Endothelial cell (in vitro differentiated cells): ENCODE data around the gene SORBS1. TPM values are rescaled to one million over a fixed set of nuclear protein-coding genes. Genes with fewer than 3 reads are reported as not detected.

ENCODE experiments used
- DNase-seq: peaks from one replicate; pipeline ENCODE4 v3.0.0; 2021; ENCODE audit warnings: low spot score
- H3K27ac Mint-ChIP-seq: one replicate; pipeline ENCODE4 v1.8.0; 2021; ENCODE audit warnings: mixed read lengths, inconsistent platforms; ENCODE audit not compliant: unreplicated experiment
- H3K27me3 Mint-ChIP-seq: one replicate; pipeline ENCODE4 v1.8.0; 2021; ENCODE audit warnings: mild to moderate bottlenecking, moderate library complexity, mixed read lengths, inconsistent platforms; ENCODE audit not compliant: unreplicated experiment
- H3K36me3 Mint-ChIP-seq: one replicate; pipeline ENCODE4 v1.8.0; 2021; ENCODE audit warnings: mild to moderate bottlenecking, low read depth, mixed read lengths, inconsistent platforms; ENCODE audit not compliant: unreplicated experiment
- H3K4me1 Mint-ChIP-seq: one replicate; pipeline ENCODE4 v1.8.0; 2021; ENCODE audit warnings: mild to moderate bottlenecking, mixed read lengths, inconsistent platforms; ENCODE audit not compliant: unreplicated experiment
- H3K4me3 Mint-ChIP-seq: one replicate; pipeline ENCODE4 v1.8.0; 2021; ENCODE audit warnings: mild to moderate bottlenecking, mixed read lengths, inconsistent platforms; ENCODE audit not compliant: unreplicated experiment
- H3K9me3 Mint-ChIP-seq: one replicate; pipeline ENCODE4 v1.8.0; 2021; ENCODE audit warnings: mixed read lengths, inconsistent platforms; ENCODE audit not compliant: unreplicated experiment
- total RNA-seq: library from RNA; stranded (reverse); fragmentation: NEBNext Ultra II Directional; extraction: Animal tissue kit (Norgen Biotek cat#: 25700); gene quantifications from one replicate; pipeline ENCODE4 v1.2.1, GENCODE V29; 2021; ENCODE audit not compliant: unreplicated experiment
- TF ChIP-seq, protein P1 (sequence below): fragments of 200-600 bp; sonication (generic); IDR thresholded peaks from one replicate; pipeline ENCODE4 v1.5.0; 2021; ENCODE audit warnings: antibody characterized with exemption; ENCODE audit not compliant: unreplicated experiment

Gene SORBS1
- total RNA-seq, 1 donor from 2014 or later = 103 TPM

DNA sequence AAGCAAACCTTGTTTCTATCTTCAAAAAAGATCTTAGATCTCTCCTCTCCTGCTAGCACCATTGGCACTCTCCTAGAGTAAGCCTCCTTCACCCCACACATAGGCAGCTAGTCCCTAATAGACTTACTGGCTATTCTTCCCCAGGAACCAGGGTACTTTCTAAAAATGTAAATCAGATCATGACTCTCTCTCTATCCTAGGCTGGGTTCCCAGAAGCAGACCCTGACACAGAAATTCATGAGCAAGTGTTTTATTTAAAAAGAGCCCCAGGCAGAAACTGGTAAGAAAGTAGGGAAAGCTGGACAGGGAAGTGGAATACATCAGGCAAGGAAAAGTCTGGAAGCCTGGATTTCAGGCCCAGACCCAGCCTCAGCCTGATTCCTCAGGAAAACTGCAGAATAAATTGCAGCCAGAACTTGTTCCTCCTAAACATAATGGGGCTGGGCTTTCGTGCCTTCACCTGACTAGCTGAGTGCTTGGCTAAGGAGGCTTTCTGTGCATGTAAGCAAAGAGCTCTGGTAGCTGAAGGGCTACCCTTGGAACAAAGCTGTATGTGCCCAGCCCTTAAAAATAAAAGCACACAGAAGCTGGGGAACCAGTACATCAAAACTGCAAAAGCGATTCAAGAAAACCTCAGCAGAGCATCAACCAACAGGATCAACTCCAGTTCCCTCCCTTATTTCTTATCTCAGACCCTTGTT, 18.8 kb upstream of the SORBS1 start:
- H3K4me1 Mint-ChIP-seq = peaks cover 4% of the 10 kb centered on the region
- no peaks in the 10 kb centered on the region for H3K9me3 Mint-ChIP-seq
- no peak overlapping the region for H3K4me3 Mint-ChIP-seq
- TF ChIP-seq, protein P1, sequence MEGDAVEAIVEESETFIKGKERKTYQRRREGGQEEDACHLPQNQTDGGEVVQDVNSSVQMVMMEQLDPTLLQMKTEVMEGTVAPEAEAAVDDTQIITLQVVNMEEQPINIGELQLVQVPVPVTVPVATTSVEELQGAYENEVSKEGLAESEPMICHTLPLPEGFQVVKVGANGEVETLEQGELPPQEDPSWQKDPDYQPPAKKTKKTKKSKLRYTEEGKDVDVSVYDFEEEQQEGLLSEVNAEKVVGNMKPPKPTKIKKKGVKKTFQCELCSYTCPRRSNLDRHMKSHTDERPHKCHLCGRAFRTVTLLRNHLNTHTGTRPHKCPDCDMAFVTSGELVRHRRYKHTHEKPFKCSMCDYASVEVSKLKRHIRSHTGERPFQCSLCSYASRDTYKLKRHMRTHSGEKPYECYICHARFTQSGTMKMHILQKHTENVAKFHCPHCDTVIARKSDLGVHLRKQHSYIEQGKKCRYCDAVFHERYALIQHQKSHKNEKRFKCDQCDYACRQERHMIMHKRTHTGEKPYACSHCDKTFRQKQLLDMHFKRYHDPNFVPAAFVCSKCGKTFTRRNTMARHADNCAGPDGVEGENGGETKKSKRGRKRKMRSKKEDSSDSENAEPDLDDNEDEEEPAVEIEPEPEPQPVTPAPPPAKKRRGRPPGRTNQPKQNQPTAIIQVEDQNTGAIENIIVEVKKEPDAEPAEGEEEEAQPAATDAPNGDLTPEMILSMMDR = no peak
- H3K36me3 Mint-ChIP-seq = no peaks in the 10 kb centered on the region
- DNase-seq = no peak
- H3K27ac Mint-ChIP-seq = no peak overlapping the region
- H3K27me3 Mint-ChIP-seq = no peaks in the 10 kb centered on the region

- no peak for DNase-seq
- H3K4me3 Mint-ChIP-seq = no peak overlapping the region
- no peak overlapping the region for H3K27ac Mint-ChIP-seq
- no peaks in the 10 kb centered on the region for H3K9me3 Mint-ChIP-seq
- TF ChIP-seq, protein P1 = no peak
- no peaks in the 10 kb centered on the region for H3K36me3 Mint-ChIP-seq
- peaks cover 4% of the 10 kb centered on the region for H3K4me1 Mint-ChIP-seq
- peaks cover 2% of the 10 kb centered on the region for H3K27me3 Mint-ChIP-seq
Observed at GRCh38 chr10:95579292-95579691, 18.1 kb upstream of the SORBS1 start.

DNA sequence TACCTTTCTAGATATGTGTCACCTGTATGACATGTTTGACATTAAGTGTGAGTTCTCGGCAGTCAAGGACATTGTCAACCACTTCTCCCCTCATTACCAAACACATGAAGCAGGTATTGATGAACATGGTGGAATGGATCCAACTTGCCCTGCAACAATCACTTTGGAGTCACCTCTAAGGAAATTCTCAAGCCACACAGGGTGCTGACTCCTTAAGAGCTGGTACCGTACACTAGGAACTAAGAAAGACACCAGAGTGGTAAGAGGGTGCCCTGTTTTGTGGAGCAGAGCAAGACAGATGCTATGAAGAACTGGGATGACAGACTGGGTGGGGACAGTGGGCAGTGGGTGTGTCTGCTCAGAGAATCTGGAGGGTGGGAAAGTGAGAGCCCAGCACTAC, 17.4 kb upstream of the SORBS1 start:
- TF ChIP-seq, protein P1 = no peak
- no peaks in the 10 kb centered on the region for H3K9me3 Mint-ChIP-seq
- H3K4me3 Mint-ChIP-seq = no peak overlapping the region
- H3K27me3 Mint-ChIP-seq = peaks cover 2% of the 10 kb centered on the region
- no peak overlapping the region for H3K27ac Mint-ChIP-seq
- DNase-seq = no peak
- peaks cover 4% of the 10 kb centered on the region for H3K4me1 Mint-ChIP-seq
- no peaks in the 10 kb centered on the region for H3K36me3 Mint-ChIP-seq

GRCh38 chr10:95574649-95575365, 13.6 kb upstream of the SORBS1 start:
- H3K36me3 Mint-ChIP-seq = no peaks in the 10 kb centered on the region
- TF ChIP-seq, protein P1 = no peak
- H3K27ac Mint-ChIP-seq = no peak overlapping the region
- H3K4me3 Mint-ChIP-seq = no peak overlapping the region
- peaks cover 10% of the 10 kb centered on the region for H3K4me1 Mint-ChIP-seq
- H3K27me3 Mint-ChIP-seq = peaks cover 2% of the 10 kb centered on the region
- DNase-seq = no peak
- H3K9me3 Mint-ChIP-seq = no peaks in the 10 kb centered on the region

DNA sequence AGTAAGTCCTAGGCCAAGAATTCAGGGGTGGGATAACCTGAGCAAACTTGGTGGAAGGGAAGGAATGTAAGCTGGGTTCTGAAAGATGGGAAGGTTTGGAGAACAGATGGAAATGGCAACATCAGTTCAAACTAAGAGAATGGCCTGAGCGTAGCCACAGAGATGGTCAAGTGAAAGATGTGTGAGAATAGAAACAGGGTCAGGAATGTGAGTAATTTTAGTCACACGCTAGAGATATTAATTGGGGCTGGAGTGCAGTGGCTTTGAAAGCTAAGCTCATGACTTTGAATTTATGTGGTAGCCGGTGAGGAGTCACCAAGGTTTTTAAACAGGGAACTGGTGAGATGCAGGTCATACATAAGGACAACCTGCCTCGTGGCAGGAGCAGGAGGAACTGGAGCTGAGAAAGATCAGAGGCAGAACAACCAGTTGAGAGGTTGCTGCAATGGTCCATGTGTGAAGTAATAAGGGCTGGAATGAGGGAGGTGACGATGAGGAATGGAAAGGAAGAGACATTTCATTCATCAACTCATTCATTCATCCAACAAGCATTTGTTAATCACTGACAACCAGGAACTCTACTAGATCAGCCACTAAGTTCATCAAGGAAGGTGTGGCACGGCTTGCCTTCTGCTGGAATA, 12.9 kb upstream of the SORBS1 start:
- no peak for DNase-seq
- Mint-ChIP-seq H3K9me3 (no peaks in the 10 kb centered on the region), H3K27me3 (peaks cover 5% of the 10 kb centered on the region), H3K4me3 (no peak overlapping the region), H3K36me3 (no peaks in the 10 kb centered on the region), H3K27ac (no peak overlapping the region), H3K4me1 (peaks cover 6% of the 10 kb centered on the region)
- TF ChIP-seq, protein P1 = no peak
